Panc1 (cell line): Measurements from ENCODE around the gene SLC25A43. TPM values are rescaled to one million over a fixed set of nuclear protein-coding genes. Genes with fewer than 3 reads are reported as not detected.

Experiments
- ATAC-seq: fragments of 200-7000 bp; cut with Tn5 transposase; 2 replicates; pipeline ENCODE4 v1.9.1; 2020; ENCODE audit warnings: mild to moderate bottlenecking, moderate library complexity
- BruUV-seq: library from RNA; stranded (reverse); fragments of 400-500 nt; replicated peaks from 2 replicates; lab custom pipeline; 2021; lab: Mats Ljungman, UMichigan
- CTCF ChIA-PET: fragments of 300-600 bp; sonication (Branson Sonifier 250); formaldehyde crosslinking; loops from one replicate; lab custom pipeline; 2022; ENCODE audit warnings: antibody characterized with exemption; lab: Charles Lee
- POLR2A ChIA-PET: fragments of 300-600 bp; sonication (Branson Sonifier 250); formaldehyde crosslinking; loops from one replicate; lab custom pipeline; 2022; ENCODE audit warnings: antibody characterized with exemption; lab: Charles Lee
- DNase-seq: peaks from one replicate; pipeline ENCODE4 v3.0.0-alpha.2; 2010; ENCODE audit warnings: low read depth, low spot score
- H3K27ac ChIP-seq: 2 replicates; pipeline ENCODE4 v1.5.1; 2011; ENCODE audit warnings: mild to moderate bottlenecking, low read length, inconsistent platforms
- H3K27me3 ChIP-seq: fragments of 200-500 bp; sonication (Bioruptor generic); 2 replicates; pipeline ENCODE4 v1.6.0; 2014; ENCODE audit warnings: low read length, inconsistent platforms; ENCODE audit not compliant: control insufficient read depth, insufficient read depth
- H3K36me3 ChIP-seq: fragments of 200-500 bp; sonication (Bioruptor generic); 2 replicates; pipeline ENCODE4 v1.5.1; 2014; ENCODE audit warnings: inconsistent platforms, mild to moderate bottlenecking, low read length, moderate library complexity; ENCODE audit not compliant: control insufficient read depth, insufficient read depth
- H3K4me1 ChIP-seq: 2 replicates; pipeline ENCODE4 v1.5.1; 2011; ENCODE audit warnings: inconsistent platforms, mild to moderate bottlenecking, low read length, moderate library complexity; ENCODE audit not compliant: control insufficient read depth, insufficient read depth
- H3K4me3 ChIP-seq, 2 experiments: 2 replicates each; pipeline ENCODE4 v1.5.1; 2011 to 2012; ENCODE audit warnings: low read depth in 2 of 2, low read length in 2 of 2, mild to moderate bottlenecking in 2 of 2, inconsistent platforms in 1 of 2, moderate library complexity in 1 of 2
- H3K9me3 ChIP-seq: fragments of 200-500 bp; sonication (Bioruptor generic); 2 replicates; pipeline ENCODE4 v1.5.1; 2014; ENCODE audit warnings: low read depth, mild to moderate bottlenecking, inconsistent platforms, low read length, moderate library complexity; ENCODE audit not compliant: control insufficient read depth, insufficient read depth
- CTCF ChIP-seq: fragments of 450-650 bp; IDR thresholded peaks from 2 replicates; pipeline ENCODE4 v1.5.1; 2017; ENCODE audit warnings: mild to moderate bottlenecking
- POLR2AphosphoS5 ChIP-seq: IDR thresholded peaks from 2 replicates; pipeline ENCODE4 v1.6.1; 2012; ENCODE audit warnings: mild to moderate bottlenecking, low read depth, low read length, moderate library complexity
- REST ChIP-seq, 2 experiments: IDR thresholded peaks; 2 replicates each; pipeline ENCODE4 v1.6.1; 2011 to 2012; ENCODE audit warnings: low read depth in 2 of 2, control low read depth in 1 of 2, low read length in 1 of 2, mild to moderate bottlenecking in 1 of 2, moderate library complexity in 1 of 2; ENCODE audit not compliant: insufficient read depth in 1 of 2
- SIN3A ChIP-seq: IDR thresholded peaks from 2 replicates; pipeline ENCODE4 v1.6.1; 2012; ENCODE audit warnings: low read depth, mild to moderate bottlenecking, low read length, moderate library complexity, borderline replicate concordance; ENCODE audit not compliant: insufficient read depth
- TCF7L2 ChIP-seq: IDR thresholded peaks from 2 replicates; pipeline ENCODE4 v1.6.1; 2011; ENCODE audit warnings: mild to moderate bottlenecking, low read depth, low read length, inconsistent platforms
- in situ Hi-C: cut with HindIII; loops from 2 replicates; pipeline ENCODE4 v1.10.0; 2016; ENCODE audit warnings: low sequenced_read_pairs, low pct_unique_long_range_greater_than_20kb
- intact Hi-C: fragments of 100-400 bp; cut with micrococcal nuclease; formaldehyde crosslinking; loops from one replicate; pipeline ENCODE4 v1.10.0; 2022; ENCODE audit not compliant: unreplicated experiment
- total RNA-seq: library from RNA; stranded (reverse); gene quantifications from one replicate; pipeline ENCODE4 v1.2.1, GENCODE V29; 2021; ENCODE audit not compliant: unreplicated experiment

Gene SLC25A43
- total RNA-seq, 1 experiment from 2014 or later = 35.5 TPM

GRCh38 chrX:119453202-119453601 lies 54.1 kb downstream of the SLC25A43 start:
- Histone ChIP-seq H3K4me1 (no peaks in the 10 kb centered on the region), H3K27me3 (no peaks in the 10 kb centered on the region), H3K36me3 (no peaks in the 10 kb centered on the region; the same call in 1 of the 2 replicates), H3K27ac (no peak overlapping the region), H3K9me3 (no peaks in the 10 kb centered on the region), H3K4me3 (no peak overlapping the region)
- BruUV-seq = no TSS peak
- POLR2A ChIA-PET = no interaction called here
- CTCF ChIA-PET = interaction anchor here (0.6 kb wide), 1 partner anchor 37 kb away, joined by 4 read pairs; no protein-coding TSS in a partner anchor
- intact Hi-C loops (no loop called here), in situ Hi-C loops (no loop called here)
- DNase-seq (no peak), ATAC-seq (no peak)
- no peak for TF ChIP-seq REST (IDR thresholded peaks at IDR 0.05; ENCODE audit: insufficient read depth in 1 of 2, low read depth in 2 of 2, low read length in 1 of 2)
- no peak for TF ChIP-seq CTCF
- no peak for TF ChIP-seq SIN3A
- no peak for TF ChIP-seq TCF7L2
- no peak for TF ChIP-seq POLR2AphosphoS5

- ATAC-seq (no peak), DNase-seq (no peak)
- no peaks in the 10 kb centered on the region for H3K4me1 ChIP-seq
- no TSS peak for BruUV-seq
- no peak overlapping the region for H3K27ac ChIP-seq
- intact Hi-C loops (no loop called here), in situ Hi-C loops (no loop called here)
- TF ChIP-seq REST (IDR thresholded peaks at IDR 0.05; ENCODE audit: insufficient read depth in 1 of 2, low read depth in 2 of 2, low read length in 1 of 2) (no peak), SIN3A (no peak), CTCF (no peak), TCF7L2 (no peak), POLR2AphosphoS5 (no peak)
- H3K36me3 ChIP-seq = no peaks in the 10 kb centered on the region; the same call in 1 of the 2 replicates
- H3K27me3 ChIP-seq = no peaks in the 10 kb centered on the region
- POLR2A ChIA-PET = no interaction called here
- H3K9me3 ChIP-seq = no peaks in the 10 kb centered on the region
- CTCF ChIA-PET = no interaction called here
- no peak overlapping the region for H3K4me3 ChIP-seq
These were observed 56.1 kb downstream of the SLC25A43 start for GRCh38 chrX:119455264-119455663.
